Lower leg skin (tissue), 3 donors: Measurements from ENCODE around the gene THOC1.

Source experiments
- CTCF ChIP-seq, 3 donors: fragments of 450-650 bp; IDR thresholded peaks; one replicate each; pipeline ENCODE4 v1.5.1; 2016; ENCODE audit warnings: antibody characterized with exemption in 3 of 3, mild to moderate bottlenecking in 3 of 3, moderate library complexity in 2 of 3
- POLR2A ChIP-seq, 2 donors: fragments of 450-650 bp; IDR thresholded peaks; one replicate each; pipeline ENCODE4 v1.6.1; 2016 to 2017; ENCODE audit warnings: antibody characterized with exemption in 2 of 2, mild to moderate bottlenecking in 1 of 2, moderate library complexity in 1 of 2

- TF ChIP-seq POLR2A (IDR thresholded peaks at IDR 0.05) (no peak), CTCF (IDR thresholded peaks at IDR 0.05) (no peak)
These were observed 7.3 kb downstream of the THOC1 start for GRCh38 chr18:260547-260946.
